ENCODE results near the gene VMP1. TPM values are rescaled to one million over a fixed set of nuclear protein-coding genes. Genes with fewer than 3 reads are reported as not detected.

The VMP1 gene
- total and polyA plus RNA-seq, 2 of the 4 experiments (the other 2 are of a cell fraction) = 89.8 to 197 TPM

- Histone ChIP-seq H3K9me1 (ENCODE audit: insufficient read depth, low read length) (peaks cover 8% of the 10 kb centered on the region), H4K20me1 (ENCODE audit: insufficient read depth, low read length) (no peaks in the 10 kb centered on the region), H3K9ac (ENCODE audit: low read depth, low read length) (no peak overlapping the region), H2AK9ac (replicated peaks; ENCODE audit: low read depth, low read length, poor library complexity) (no peak overlapping the region), H3K27ac (ENCODE audit: insufficient read depth, low read length) (no peak overlapping the region), H4K8ac (ENCODE audit: low read depth in 2 of 2, low read length in 2 of 2) (no peak overlapping the region; a peak in 1 of 4 replicates), H3K9me3 (ENCODE audit: control insufficient read depth, insufficient read depth, low read length) (no peaks in the 10 kb centered on the region), H4K91ac (ENCODE audit: insufficient read depth, low read depth, low read length) (no peak overlapping the region), H2BK15ac (ENCODE audit: low read depth, low read length) (no peak overlapping the region), H3K36me3 (ENCODE audit: control insufficient read depth, insufficient read depth, low read length) (peaks cover 6% of the 10 kb centered on the region), H3K18ac (ENCODE audit: low read depth, low read length) (no peak overlapping the region), H2BK5ac (ENCODE audit: low read depth, low read length, poor library complexity, severe bottlenecking) (no peak overlapping the region), H3K14ac (replicated peaks; ENCODE audit: low read depth, low read length) (no peak overlapping the region), H3K4ac (ENCODE audit: low read depth, low read length) (no peak overlapping the region), H2AFZ (replicated peaks; ENCODE audit: low read length, poor library complexity) (no peak overlapping the region), H3K4me1 (ENCODE audit: control insufficient read depth, insufficient read depth, low read length) (peaks cover 18% of the 10 kb centered on the region), H2BK120ac (ENCODE audit: low read depth, low read length) (no peak overlapping the region), H2BK20ac (ENCODE audit: low read depth, low read length) (no peak overlapping the region), H3K27me3 (ENCODE audit: control insufficient read depth, insufficient read depth, low read length) (no peaks in the 10 kb centered on the region), H4K5ac (ENCODE audit: low read depth, low read length) (no peak overlapping the region), H2AK5ac (ENCODE audit: low read depth, low read length) (no peak overlapping the region), H3K23ac (ENCODE audit: low read depth, low read length) (no peak overlapping the region), H3K4me2 (ENCODE audit: low read depth, low read length) (no peak overlapping the region), H3K79me1 (ENCODE audit: low read depth in 1 of 2, low read length in 2 of 2) (peaks cover 21 to 57% of the 10 kb centered on the region in 2 experiments), H3K4me3 (ENCODE audit: insufficient read depth, low read depth, low read length) (no peak overlapping the region), H3K56ac (ENCODE audit: extremely low read depth, insufficient read depth, low read length) (no peak overlapping the region)
- POLR2A ChIA-PET (ENCODE audit: unreplicated experiment) = no interaction called here
- no TSS peak for BruUV-seq (replicated peaks)
- in situ Hi-C loops (cut with MboI; ENCODE audit: low sequenced_read_pairs) = no loop called here
- no CpG with 5 or more reads among the region's 1 CpG for WGBS, 2 experiments (ENCODE audit: extremely low coverage in 2 of 2, insufficient read length in 1 of 2)
- CTCF ChIA-PET = no interaction called here
- DNase-seq = no peak
- intact Hi-C loops (cut with micrococcal nuclease) = no loop called here
- dilution Hi-C loops (cut with HindIII; ENCODE audit: low sequenced_read_pairs, unreplicated experiment) = no loop called here
- TF ChIP-seq BHLHE40 (IDR thresholded peaks at IDR 0.05; ENCODE audit: low read depth, low read length) (no peak), SMC3 (IDR thresholded peaks at IDR 0.05; ENCODE audit: low read depth, low read length) (no peak), CTCF (conservative IDR thresholded peaks at IDR 0.05; ENCODE audit: low read depth, low read length) (no peak), USF2 (IDR thresholded peaks at IDR 0.05; ENCODE audit: low read depth, low read length) (no peak), FOS (IDR thresholded peaks at IDR 0.05; ENCODE audit: low read depth, low read length) (no peak), CEBPB (IDR thresholded peaks at IDR 0.05; ENCODE audit: low read depth, low read length) (no peak), MAZ (IDR thresholded peaks at IDR 0.05; ENCODE audit: borderline replicate concordance, low read depth, low read length) (no peak), NFE2L2 (IDR thresholded peaks at IDR 0.05; ENCODE audit: low read depth, low read length) (no peak), POLR2A (IDR thresholded peaks at IDR 0.05; ENCODE audit: low read depth, low read length) (no peak), MAFK (IDR thresholded peaks at IDR 0.05; ENCODE audit: low read depth, low read length) (no peak), RFX5 (IDR thresholded peaks at IDR 0.05; ENCODE audit: low read depth, low read length) (no peak), RAD21 (IDR thresholded peaks at IDR 0.05; ENCODE audit: low read length) (no peak), CHD1 (IDR thresholded peaks at IDR 0.05; ENCODE audit: low read depth, low read length) (no peak), RCOR1 (IDR thresholded peaks at IDR 0.05; ENCODE audit: insufficient replicate concordance, low read length) (no peak), ELK1 (IDR thresholded peaks at IDR 0.05; ENCODE audit: borderline replicate concordance, low read depth, low read length) (no peak), MXI1 (IDR thresholded peaks at IDR 0.05; ENCODE audit: borderline replicate concordance, low read depth, low read length) (no peak)
- no peak for ATAC-seq (ENCODE audit: low read depth)
These were observed 62.4 kb downstream of the VMP1 start for GRCh38 chr17:59769887-59770286.

All from IMR-90 (cell line).